ENCODE measurements around the gene TMED4. TPM values are rescaled to one million over a fixed set of nuclear protein-coding genes. Genes with fewer than 3 reads are reported as not detected.

The TMED4 gene
- polyA plus RNA-seq, 4 donors, result 134 to 149 (median 143) TPM

- DNase-seq (ENCODE audit: low read depth in 4 of 4, low spot score in 3 of 4), result no peak
Observed at GRCh38 chr7:44547536-44548231, 34.3 kb downstream of the TMED4 start.

- no peak for DNase-seq (ENCODE audit: low read depth in 4 of 4, low spot score in 3 of 4)
Observed at GRCh38 chr7:44541876-44542610, 40.0 kb downstream of the TMED4 start.

- DNase-seq (ENCODE audit: low read depth in 4 of 4, low spot score in 3 of 4), result no peak
Observed at GRCh38 chr7:44541028-44541869, 40.8 kb downstream of the TMED4 start, which contains the start of gene NPC1L1. NPC1L1 (minus strand) TSS chr7:44541330; CDS start chr7:44541259, 71 bp downstream.

GRCh38 chr7:44540592-44541027 lies 41.4 kb downstream of the TMED4 start:
- DNase-seq (ENCODE audit: low read depth in 4 of 4, low spot score in 3 of 4), result no peak

GRCh38 chr7:44539669-44540506 lies 42.1 kb downstream of the TMED4 start:
- DNase-seq (ENCODE audit: low read depth in 4 of 4, low spot score in 3 of 4), result no peak

- DNase-seq (ENCODE audit: low read depth in 4 of 4, low spot score in 3 of 4), result no peak
Observed at GRCh38 chr7:44538798-44539668, 43.0 kb downstream of the TMED4 start.

- DNase-seq (ENCODE audit: low read depth in 4 of 4, low spot score in 3 of 4), result no peak
Observed at GRCh38 chr7:44538093-44538797, 43.8 kb downstream of the TMED4 start.

- DNase-seq (ENCODE audit: low read depth in 4 of 4, low spot score in 3 of 4), result no peak
Observed at GRCh38 chr7:44537442-44537841, 44.6 kb downstream of the TMED4 start.

- DNase-seq (ENCODE audit: low read depth in 4 of 4, low spot score in 3 of 4), result no peak
Observed at GRCh38 chr7:44536090-44536489, 45.9 kb downstream of the TMED4 start.

GRCh38 chr7:44535348-44536064 lies 46.5 kb downstream of the TMED4 start:
- DNase-seq (ENCODE audit: low read depth in 4 of 4, low spot score in 3 of 4), result no peak

- DNase-seq (ENCODE audit: low read depth in 4 of 4, low spot score in 3 of 4), result peak in 1 of 4 donors; percentile 18
Observed at GRCh38 chr7:44534501-44534900, 47.5 kb downstream of the TMED4 start.

GRCh38 chr7:44534087-44534486 lies 47.9 kb downstream of the TMED4 start:
- DNase-seq (ENCODE audit: low read depth in 4 of 4, low spot score in 3 of 4), result no peak

GRCh38 chr7:44533301-44534055 lies 48.6 kb downstream of the TMED4 start:
- DNase-seq (ENCODE audit: low read depth in 4 of 4, low spot score in 3 of 4), result no peak

GRCh38 chr7:44531421-44532380 lies 50.3 kb downstream of the TMED4 start:
- DNase-seq (ENCODE audit: low read depth in 4 of 4, low spot score in 3 of 4), result no peak

GRCh38 chr7:44530990-44531389 lies 51.0 kb downstream of the TMED4 start:
- no peak for DNase-seq (ENCODE audit: low read depth in 4 of 4, low spot score in 3 of 4)
